Fibroblast of gingiva (primary cell): Measurements from ENCODE around the gene LGALS3.
A peak's percentile ranks its signal among the peaks of the same experiment; 100 is the strongest.

Experiments
- DNase-seq: peaks from one replicate; pipeline ENCODE4 v3.0.0-alpha.2; 2011; ENCODE audit warnings: low read depth

LGALS3 gene

GRCh38 chr14:55115460-55115859, 13.6 kb upstream of the LGALS3 start:
- no peak for DNase-seq

- DNase-seq: no peak
These were observed 13.2 kb upstream of the LGALS3 start for GRCh38 chr14:55115861-55116245.

GRCh38 chr14:55116246-55117030, 12.6 kb upstream of the LGALS3 start:
- no peak for DNase-seq

- peak; percentile 47 for DNase-seq
These were observed 11.1 kb upstream of the LGALS3 start for GRCh38 chr14:55117803-55118441.

GRCh38 chr14:55118761-55119160, 10.3 kb upstream of the LGALS3 start:
- peak; percentile 45 for DNase-seq

- no peak for DNase-seq
These were observed 8.2 kb upstream of the LGALS3 start for GRCh38 chr14:55120571-55121495.

GRCh38 chr14:55121628-55122439, 7.2 kb upstream of the LGALS3 start:
- DNase-seq: no peak

GRCh38 chr14:55122440-55122986, 6.5 kb upstream of the LGALS3 start:
- DNase-seq: no peak

GRCh38 chr14:55123101-55123500, 6.0 kb upstream of the LGALS3 start:
- DNase-seq: peak; percentile 53

- no peak for DNase-seq
These were observed 5.0 kb upstream of the LGALS3 start for GRCh38 chr14:55123852-55124639.

GRCh38 chr14:55124774-55125386, 4.2 kb upstream of the LGALS3 start:
- no peak for DNase-seq

- DNase-seq: no peak
These were observed 3.6 kb upstream of the LGALS3 start for GRCh38 chr14:55125403-55125802.

GRCh38 chr14:55126034-55126433, 3.0 kb upstream of the LGALS3 start:
- peak; percentile 53 for DNase-seq

- DNase-seq: no peak
These were observed 2.1 kb upstream of the LGALS3 start for GRCh38 chr14:55126932-55127459.

- DNase-seq: no peak
These were observed 1.5 kb upstream of the LGALS3 start for GRCh38 chr14:55127460-55127951.

GRCh38 chr14:55128386-55129085, 516 bp upstream of the LGALS3 start:
- DNase-seq: no peak

- peak; percentile 69 for DNase-seq
These were observed 560 bp downstream of the LGALS3 start for GRCh38 chr14:55129428-55130195.

- DNase-seq: peak; percentile 52
These were observed 1.1 kb downstream of the LGALS3 start for GRCh38 chr14:55130196-55130550.
